ENCODE data around the gene SLC37A2.

DNA sequence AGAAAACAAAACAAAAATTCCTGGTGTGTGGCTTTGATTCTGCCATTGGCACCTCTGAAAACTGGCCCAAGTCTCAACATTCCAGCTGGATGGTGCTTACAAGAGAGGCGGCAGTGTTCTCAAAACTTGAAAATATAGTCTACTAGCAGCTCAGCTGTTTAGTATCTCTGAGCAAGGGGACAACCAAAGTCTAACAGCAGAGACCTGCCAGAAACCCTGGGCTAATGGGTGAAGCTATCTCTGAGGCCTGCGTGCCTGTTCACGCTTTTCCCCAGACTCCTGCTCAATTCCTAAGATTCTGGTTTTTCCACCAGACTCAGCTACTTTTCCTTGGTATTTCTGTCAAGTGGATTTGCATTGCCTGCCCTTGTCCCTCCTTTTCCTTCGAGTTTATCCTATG is 30.4 kb downstream of the SLC37A2 start:
- TF ChIP-seq EZH2 (IDR thresholded peaks at IDR 0.05; ENCODE audit: low read length, unreplicated experiment), result no peak
- TF ChIP-seq, protein P1, sequence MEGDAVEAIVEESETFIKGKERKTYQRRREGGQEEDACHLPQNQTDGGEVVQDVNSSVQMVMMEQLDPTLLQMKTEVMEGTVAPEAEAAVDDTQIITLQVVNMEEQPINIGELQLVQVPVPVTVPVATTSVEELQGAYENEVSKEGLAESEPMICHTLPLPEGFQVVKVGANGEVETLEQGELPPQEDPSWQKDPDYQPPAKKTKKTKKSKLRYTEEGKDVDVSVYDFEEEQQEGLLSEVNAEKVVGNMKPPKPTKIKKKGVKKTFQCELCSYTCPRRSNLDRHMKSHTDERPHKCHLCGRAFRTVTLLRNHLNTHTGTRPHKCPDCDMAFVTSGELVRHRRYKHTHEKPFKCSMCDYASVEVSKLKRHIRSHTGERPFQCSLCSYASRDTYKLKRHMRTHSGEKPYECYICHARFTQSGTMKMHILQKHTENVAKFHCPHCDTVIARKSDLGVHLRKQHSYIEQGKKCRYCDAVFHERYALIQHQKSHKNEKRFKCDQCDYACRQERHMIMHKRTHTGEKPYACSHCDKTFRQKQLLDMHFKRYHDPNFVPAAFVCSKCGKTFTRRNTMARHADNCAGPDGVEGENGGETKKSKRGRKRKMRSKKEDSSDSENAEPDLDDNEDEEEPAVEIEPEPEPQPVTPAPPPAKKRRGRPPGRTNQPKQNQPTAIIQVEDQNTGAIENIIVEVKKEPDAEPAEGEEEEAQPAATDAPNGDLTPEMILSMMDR (conservative IDR thresholded peaks at IDR 0.05; ENCODE audit: low read depth, low read length), result no peak

All from PC-3 (cell line).